ENCODE data around the gene ANKRD44. TPM values are rescaled to one million over a fixed set of nuclear protein-coding genes. Genes with fewer than 3 reads are reported as not detected.

ANKRD44 gene
- total RNA-seq, 1 experiment from 2014 or later = 0.68 TPM

GRCh38 chr2:197235711-197236110 is 74.9 kb downstream of the ANKRD44 start:
- TF ChIP-seq E2F5 (CRISPR knock-in tag; IDR thresholded peaks at IDR 0.05) (no peak), PRDM15 (CRISPR knock-in tag; IDR thresholded peaks at IDR 0.05) (no peak), ELF4 (CRISPR knock-in tag; IDR thresholded peaks at IDR 0.05; ENCODE audit: low read depth) (no peak), SMAD4 (CRISPR knock-in tag; IDR thresholded peaks at IDR 0.05) (no peak), FOXJ3 (CRISPR knock-in tag; IDR thresholded peaks at IDR 0.05; ENCODE audit: borderline replicate concordance) (no peak), TEAD1 (CRISPR knock-in tag; IDR thresholded peaks at IDR 0.05) (no peak), ZNF416 (CRISPR knock-in tag; IDR thresholded peaks at IDR 0.05) (no peak), ATF6 (CRISPR knock-in tag; IDR thresholded peaks at IDR 0.05) (no peak)
- Mint-ChIP-seq H3K36me3 (no peaks in the 10 kb centered on the region), H3K27ac (no peak overlapping the region), H3K4me1 (peaks cover 7% of the 10 kb centered on the region), H3K9me3 (no peaks in the 10 kb centered on the region), H3K4me3 (no peak overlapping the region), H3K27me3 (ENCODE audit: low read depth) (no peaks in the 10 kb centered on the region)
- DNase-seq (ENCODE audit: low spot score) (no peak), ATAC-seq (no peak)
- ChIA-PET POLR2A (no interaction called here), CTCF (interaction anchor here (0.7 kb wide), 1 partner anchor 408 kb away, joined by 3 read pairs; no protein-coding TSS in a partner anchor)

GRCh38 chr2:197234671-197235191 is 75.8 kb downstream of the ANKRD44 start:
- Mint-ChIP-seq H3K4me1 (peaks cover 7% of the 10 kb centered on the region), H3K36me3 (no peaks in the 10 kb centered on the region), H3K27me3 (ENCODE audit: low read depth) (no peaks in the 10 kb centered on the region), H3K9me3 (no peaks in the 10 kb centered on the region), H3K4me3 (no peak overlapping the region), H3K27ac (0 out of 2 replicates have a peak overlapping the region, but pooled peaks have one; percentile 54)
- DNase-seq (ENCODE audit: low spot score) (no peak), ATAC-seq (peak; percentile 84)
- ChIA-PET POLR2A (no interaction called here), CTCF (interaction anchor here (0.7 kb wide), 1 partner anchor 66 kb away, joined by 3 read pairs; no protein-coding TSS in a partner anchor)
- TF ChIP-seq ZNF512 (CRISPR knock-in tag; IDR thresholded peaks at IDR 0.05; ENCODE audit: borderline replicate concordance) = no peak
- no peak for TF ChIP-seq JAZF1 (CRISPR knock-in tag; IDR thresholded peaks at IDR 0.05)
- TF ChIP-seq ETV6 (CRISPR knock-in tag; IDR thresholded peaks at IDR 0.05) = no peak
- no peak for TF ChIP-seq HMGXB4 (CRISPR knock-in tag; IDR thresholded peaks at IDR 0.05)
- TF ChIP-seq ZNF232 (CRISPR knock-in tag; IDR thresholded peaks at IDR 0.05) = no peak
- TF ChIP-seq MAX (CRISPR knock-in tag; IDR thresholded peaks at IDR 0.05) = no peak
- no peak for TF ChIP-seq RORB (CRISPR knock-in tag; IDR thresholded peaks at IDR 0.05)
- TF ChIP-seq EMX1 (CRISPR knock-in tag; IDR thresholded peaks at IDR 0.05) = no peak
- TF ChIP-seq ZSCAN18 (CRISPR knock-in tag; IDR thresholded peaks at IDR 0.05) = no peak
